HEK293T (cell line): ENCODE measurements around the gene DMD.

Source experiments
- CTCF ChIA-PET: fragments of 350-600 bp; formaldehyde crosslinking; extraction: SDS; loops from one replicate; lab custom pipeline; 2021; ENCODE audit warnings: antibody characterized with exemption, inconsistent platforms; lab: Yijun Ruan, JAX
- POLR2A ChIA-PET: fragments of 350-600 bp; formaldehyde crosslinking; extraction: SDS; loops from one replicate; lab custom pipeline; 2020; ENCODE audit warnings: antibody characterized with exemption, inconsistent platforms; lab: Yijun Ruan, JAX
- DNase-seq: peaks from one replicate; pipeline ENCODE4 v3.0.0; 2012; ENCODE audit warnings: mixed read lengths; ENCODE audit errors: extremely low spot score
- ARNT ChIP-seq: fragments of 450-650 bp; IDR thresholded peaks from 2 replicates; pipeline ENCODE4 v1.6.1; 2017; ENCODE audit warnings: mild to moderate bottlenecking
- BHLHE40 ChIP-seq: fragments of 450-650 bp; IDR thresholded peaks from 2 replicates; pipeline ENCODE4 v1.6.1; 2016; ENCODE audit warnings: mild to moderate bottlenecking, moderate library complexity, borderline replicate concordance
- CTBP1 ChIP-seq: fragments of 450-650 bp; IDR thresholded peaks from 2 replicates; pipeline ENCODE4 v1.6.1; 2016; ENCODE audit warnings: borderline replicate concordance
- ELF4 ChIP-seq: fragments of 450-650 bp; IDR thresholded peaks from 2 replicates; pipeline ENCODE4 v1.6.1; 2017; ENCODE audit warnings: antibody characterized with exemption
- FOXA1 ChIP-seq: fragments of 450-650 bp; IDR thresholded peaks from 2 replicates; pipeline ENCODE4 v1.6.1; 2016; ENCODE audit warnings: mild to moderate bottlenecking
- FOXK2 ChIP-seq: fragments of 450-650 bp; IDR thresholded peaks from 2 replicates; pipeline ENCODE4 v1.6.1; 2016; ENCODE audit warnings: mild to moderate bottlenecking
- FOXM1 ChIP-seq: fragments of 450-650 bp; IDR thresholded peaks from 2 replicates; pipeline ENCODE4 v1.6.1; 2017; ENCODE audit warnings: mild to moderate bottlenecking, borderline replicate concordance
- HDGF ChIP-seq: fragments of 450-650 bp; IDR thresholded peaks from 2 replicates; pipeline ENCODE4 v1.6.1; 2017; ENCODE audit warnings: antibody characterized with exemption, borderline replicate concordance
- L3MBTL2 ChIP-seq: fragments of 450-650 bp; conservative IDR thresholded peaks from 2 replicates; pipeline ENCODE4 v1.6.1; 2016; ENCODE audit warnings: mild to moderate bottlenecking
- LEF1 ChIP-seq: fragments of 450-650 bp; IDR thresholded peaks from 2 replicates; pipeline ENCODE4 v1.6.1; 2017; ENCODE audit warnings: mild to moderate bottlenecking, borderline replicate concordance
- NFRKB ChIP-seq: fragments of 450-650 bp; IDR thresholded peaks from 2 replicates; pipeline ENCODE4 v1.6.1; 2016; ENCODE audit warnings: mild to moderate bottlenecking, moderate library complexity
- PKNOX1 ChIP-seq: fragments of 450-650 bp; IDR thresholded peaks from 2 replicates; pipeline ENCODE4 v1.6.1; 2016
- SP1 ChIP-seq: fragments of 450-650 bp; IDR thresholded peaks from 2 replicates; pipeline ENCODE4 v1.6.1; 2017
- SUZ12 ChIP-seq: fragments of 450-650 bp; IDR thresholded peaks from 2 replicates; pipeline ENCODE4 v1.6.1; 2016; ENCODE audit warnings: mild to moderate bottlenecking
- TARDBP ChIP-seq: fragments of 450-650 bp; IDR thresholded peaks from 2 replicates; pipeline ENCODE4 v1.6.1; 2016
- ZNF384 ChIP-seq: fragments of 450-650 bp; IDR thresholded peaks from 2 replicates; pipeline ENCODE4 v1.6.1; 2016

Gene DMD

DNA sequence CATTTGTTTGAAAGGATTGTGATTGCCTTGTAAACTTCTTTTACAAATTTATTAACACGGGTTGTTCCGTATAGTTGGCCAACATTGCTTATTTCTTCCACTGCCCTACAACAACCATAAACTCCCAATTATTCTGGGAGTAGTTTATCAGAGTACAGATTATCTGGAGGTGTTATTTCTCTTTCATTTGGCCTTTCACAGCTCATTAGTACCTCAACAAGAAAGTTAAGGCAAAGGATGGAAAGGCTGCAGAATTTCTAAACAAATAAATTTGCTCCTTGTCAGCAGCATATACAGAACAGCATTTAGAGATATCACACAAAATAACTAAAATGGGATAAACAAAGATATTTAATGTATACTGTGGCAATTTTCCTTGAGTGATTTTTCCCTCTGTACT, 548.8 kb downstream of the DMD start:
- ChIA-PET POLR2A (no interaction called here), CTCF (no interaction called here)
- DNase-seq = no peak
- TF ChIP-seq TARDBP (no peak), NFRKB (no peak), L3MBTL2 (no peak), HDGF (no peak), ARNT (no peak)

DNA sequence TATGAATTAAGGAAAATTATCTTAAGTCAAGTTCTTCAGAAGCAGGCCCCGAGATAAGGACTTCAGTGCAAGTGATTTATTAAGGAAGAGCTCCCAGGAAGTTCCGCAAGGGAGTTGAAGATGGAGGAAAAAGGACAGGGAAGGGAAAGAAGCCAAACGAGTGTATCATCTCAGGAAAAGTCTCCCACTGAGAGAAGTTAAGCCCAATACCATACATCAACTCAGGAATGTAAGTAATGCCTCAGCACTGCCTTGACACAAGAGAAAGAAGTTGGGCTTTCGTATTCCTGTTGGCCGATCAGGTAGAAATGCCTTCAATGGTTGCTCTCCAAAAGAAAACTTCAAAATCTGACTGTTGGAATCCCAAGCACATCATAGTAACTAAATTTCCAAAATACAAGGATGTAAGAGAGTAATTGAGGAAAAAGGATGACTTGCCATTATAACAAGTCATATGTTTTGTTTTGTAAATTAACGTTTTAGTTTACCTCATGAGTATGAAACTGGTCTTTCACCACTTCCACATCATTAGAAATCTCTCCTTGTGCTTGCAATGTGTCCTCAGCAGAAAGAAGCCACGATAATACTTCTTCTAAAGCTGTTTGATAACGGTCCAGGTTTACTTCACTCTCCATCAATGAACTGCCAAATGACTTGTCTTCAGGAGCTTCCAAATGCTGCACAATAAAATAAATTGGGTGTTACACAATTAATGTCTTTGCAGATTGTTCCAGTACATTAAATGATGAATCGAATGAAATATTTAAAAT, 566.7 kb downstream of the DMD start:
- ChIA-PET POLR2A (no interaction called here), CTCF (no interaction called here)
- DNase-seq = no peak
- no peak for TF ChIP-seq NFRKB
- no peak for TF ChIP-seq ELF4
- no peak for TF ChIP-seq FOXM1
- TF ChIP-seq TARDBP = no peak
- no peak for TF ChIP-seq LEF1
- TF ChIP-seq BHLHE40 = no peak
- TF ChIP-seq ARNT = no peak
- TF ChIP-seq ZNF384 = no peak
- TF ChIP-seq FOXA1 = no peak
- TF ChIP-seq SUZ12 = no peak
- no peak for TF ChIP-seq CTBP1
- TF ChIP-seq HDGF = no peak
- no peak for TF ChIP-seq PKNOX1
- TF ChIP-seq FOXK2 = no peak
- TF ChIP-seq L3MBTL2 = no peak
- no peak for TF ChIP-seq SP1

GRCh38 chrX:32642283-32642682, 569.1 kb downstream of the DMD start:
- no peak for DNase-seq
- CTCF ChIA-PET = no interaction called here

DNA sequence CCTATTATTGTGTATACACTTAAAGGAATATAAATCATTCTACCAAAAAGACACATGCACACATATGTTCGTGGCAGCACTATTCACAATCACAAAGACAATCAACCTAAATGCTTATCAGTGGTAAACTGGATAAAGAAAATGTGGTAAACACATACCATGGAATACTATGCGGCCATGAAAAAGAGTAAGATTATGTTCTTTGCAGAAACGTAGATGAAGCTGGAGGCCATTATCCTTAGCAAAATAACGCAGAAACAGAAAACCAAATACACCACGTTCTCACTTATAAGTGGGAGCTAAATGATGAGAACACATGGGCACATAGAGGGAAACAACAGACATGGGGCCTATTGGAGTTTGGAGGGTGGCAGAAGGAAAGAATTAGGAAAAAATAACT, 593.2 kb downstream of the DMD start:
- TF ChIP-seq SP1 (no peak), LEF1 (no peak), HDGF (no peak), NFRKB (no peak), ELF4 (no peak), ZNF384 (no peak), BHLHE40 (no peak), SUZ12 (no peak), FOXA1 (no peak), FOXK2 (no peak), L3MBTL2 (no peak), FOXM1 (no peak), PKNOX1 (no peak), CTBP1 (no peak), TARDBP (no peak), ARNT (no peak)
- POLR2A ChIA-PET = no interaction called here
- no peak for DNase-seq
- CTCF ChIA-PET = no interaction called here

More at GRCh38 chrX:32642283-32642682, 569.1 kb downstream of the DMD start:
- POLR2A ChIA-PET = no interaction called here
- TF ChIP-seq TARDBP (no peak), FOXK2 (no peak), FOXM1 (no peak), ZNF384 (no peak), LEF1 (no peak), FOXA1 (no peak), L3MBTL2 (no peak), SUZ12 (no peak), ELF4 (no peak), HDGF (no peak), SP1 (no peak), CTBP1 (no peak), NFRKB (no peak), PKNOX1 (no peak), BHLHE40 (no peak), ARNT (no peak)

DNA sequence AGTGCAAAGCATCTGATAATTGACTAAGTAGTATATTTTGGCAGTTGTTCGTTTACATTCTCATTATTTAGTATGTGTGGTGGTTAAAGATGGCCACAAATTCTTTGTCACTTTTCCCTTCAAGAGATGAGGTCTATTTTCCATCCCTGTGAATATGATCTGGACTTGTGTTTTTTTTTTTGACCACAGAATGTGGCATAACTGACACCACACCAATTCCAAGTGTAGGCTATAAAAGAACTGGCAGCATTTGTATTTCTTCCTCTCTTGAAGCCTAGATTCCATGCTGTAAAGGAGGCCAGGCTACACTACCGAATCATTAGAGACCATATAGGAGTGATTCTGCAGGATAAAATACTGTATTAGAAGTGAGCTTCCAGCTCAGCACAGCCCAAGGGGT, 596.6 kb downstream of the DMD start:
- no peak for DNase-seq
- POLR2A ChIA-PET = no interaction called here
- CTCF ChIA-PET = no interaction called here
- TF ChIP-seq NFRKB (no peak), FOXA1 (no peak), ZNF384 (no peak), ARNT (no peak), FOXK2 (no peak), L3MBTL2 (no peak), LEF1 (no peak), TARDBP (no peak), SUZ12 (no peak), BHLHE40 (no peak), FOXM1 (no peak), SP1 (no peak), PKNOX1 (no peak), HDGF (no peak), CTBP1 (no peak), ELF4 (no peak)
